CD4-positive, alpha-beta T cell treated with Interferon alpha-2 for 1 hour (primary cell): ENCODE measurements around the gene MAPKBP1.

Source experiments
- DNase-seq, 2 donors: peaks; one replicate each; pipeline ENCODE4 v3.0.0-alpha.2; 2020 to 2022

MAPKBP1 gene

DNA sequence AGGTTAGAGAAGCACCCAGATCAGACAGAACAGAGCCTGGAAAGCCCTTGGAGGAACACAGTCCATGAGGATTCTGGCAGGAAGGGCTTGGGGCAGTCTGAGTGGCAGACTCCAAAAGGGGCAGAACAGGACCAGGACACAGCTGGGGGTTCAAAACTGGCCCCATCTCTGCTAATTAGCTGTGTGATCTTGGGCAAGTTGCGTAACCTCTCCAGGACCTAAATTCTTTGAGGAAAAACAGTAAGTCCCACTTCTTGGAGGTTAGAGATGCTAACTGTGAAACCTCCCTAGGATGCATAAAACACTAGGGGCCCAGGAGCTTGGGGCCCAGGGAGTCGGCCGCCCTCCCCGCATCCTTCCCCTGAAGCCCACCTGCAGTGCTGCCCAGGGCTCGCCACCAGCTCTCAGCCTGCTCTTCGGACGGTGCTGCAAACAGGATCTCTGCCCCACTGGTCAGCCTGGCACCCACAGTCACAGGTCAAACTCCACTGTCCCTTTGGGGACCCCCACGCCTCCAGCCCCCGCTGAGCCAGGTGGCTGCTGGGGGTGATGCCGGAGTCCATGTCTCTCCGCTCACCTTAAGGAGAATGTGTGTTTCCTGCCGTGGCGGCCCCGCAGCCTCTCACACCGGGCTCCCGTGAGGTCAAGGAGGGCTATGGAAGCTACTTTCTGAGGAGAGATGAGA, 76.3 kb downstream of the MAPKBP1 start:
- no peak for DNase-seq

DNA sequence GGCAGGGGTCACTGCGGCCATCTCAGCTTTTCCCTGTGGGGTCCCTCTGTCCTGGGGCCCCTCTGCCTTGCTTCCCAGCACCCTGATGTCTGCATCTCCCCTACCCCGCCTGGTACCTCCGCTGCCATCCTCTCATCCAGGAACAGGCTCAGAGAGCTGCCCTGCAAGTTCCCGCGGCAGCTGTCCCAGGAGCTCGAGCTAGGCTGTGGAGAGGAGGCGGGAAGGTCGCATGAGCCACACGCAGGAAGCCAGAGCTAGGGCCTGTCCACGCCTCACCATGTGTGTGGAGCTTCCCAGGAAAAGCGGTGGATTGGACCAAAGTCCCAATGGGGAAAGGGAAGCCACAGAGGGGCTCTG, 76.9 kb downstream of the MAPKBP1 start:
- DNase-seq = no peak

DNA sequence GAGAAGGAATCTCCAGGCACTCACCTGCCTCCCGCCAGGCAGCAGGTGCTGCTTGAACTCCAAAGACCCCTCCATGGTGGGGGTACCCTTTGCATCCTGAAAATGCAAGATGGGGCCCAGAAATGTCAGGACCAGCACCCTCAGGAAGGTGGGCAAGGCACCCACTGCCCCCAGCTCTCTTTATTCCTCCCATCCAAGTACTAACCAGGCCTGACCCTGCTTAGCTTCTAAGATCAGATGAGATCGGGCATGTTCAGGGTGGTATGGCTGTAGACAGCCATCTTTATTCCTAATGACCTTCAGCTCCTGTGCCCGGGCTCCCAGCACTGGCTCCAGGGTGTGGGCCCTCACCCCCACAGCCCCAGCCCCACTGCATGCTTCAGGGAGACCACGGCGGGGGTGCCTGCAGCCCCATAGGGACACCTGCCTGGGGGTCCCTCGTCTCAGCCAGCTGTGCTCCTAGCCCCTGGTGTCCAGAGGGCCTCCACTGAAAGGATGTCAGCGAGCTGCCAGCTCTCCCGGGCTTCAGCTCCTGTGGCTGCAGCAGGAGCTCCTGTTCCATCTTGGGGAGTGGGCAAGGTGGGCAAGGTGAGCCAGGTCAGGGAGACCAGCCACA, 77.6 kb downstream of the MAPKBP1 start:
- no peak for DNase-seq

DNA sequence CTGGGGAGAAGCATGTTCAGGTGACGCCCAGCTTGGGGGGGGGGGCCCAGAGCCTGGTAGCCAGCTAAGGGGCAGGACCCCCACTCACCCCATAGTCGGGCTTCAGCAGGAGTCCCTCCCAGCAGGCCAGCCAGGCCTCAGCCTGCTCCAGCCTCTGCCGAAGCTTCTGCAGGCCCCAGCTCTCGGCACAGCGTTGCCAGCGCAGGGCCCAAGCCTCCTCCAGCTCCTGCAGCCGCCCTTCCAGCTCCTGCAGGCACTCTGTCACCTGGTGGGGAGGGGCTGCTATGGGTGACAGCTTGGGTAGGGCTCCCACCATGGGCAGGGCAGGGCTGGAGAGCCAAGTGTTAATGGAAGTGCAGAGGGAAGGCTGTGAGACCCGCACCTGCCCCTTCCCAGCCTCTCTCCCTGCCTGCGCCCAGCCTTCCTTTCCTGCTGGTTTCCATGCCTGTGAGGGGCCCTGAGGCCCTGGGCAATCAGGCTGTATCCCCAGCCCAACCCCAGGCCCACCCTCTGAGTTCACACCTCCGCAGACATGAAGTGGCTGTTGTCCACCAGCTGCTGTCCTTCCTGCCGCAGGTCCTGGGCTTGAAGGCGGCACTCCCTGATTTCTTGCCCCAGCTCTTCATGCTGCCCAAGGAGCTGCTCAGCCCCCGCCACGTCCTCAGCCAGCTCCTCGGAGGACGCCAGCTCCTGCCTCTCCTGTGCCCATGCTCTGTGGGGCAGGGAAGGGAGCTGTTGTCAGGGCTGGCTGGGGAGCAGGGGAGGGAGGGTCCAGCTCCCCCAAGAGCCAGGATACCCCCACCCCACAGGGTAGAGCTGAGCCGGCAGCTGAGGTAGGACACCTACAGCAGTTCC, 78.7 kb downstream of the MAPKBP1 start:
- no peak for DNase-seq

DNA sequence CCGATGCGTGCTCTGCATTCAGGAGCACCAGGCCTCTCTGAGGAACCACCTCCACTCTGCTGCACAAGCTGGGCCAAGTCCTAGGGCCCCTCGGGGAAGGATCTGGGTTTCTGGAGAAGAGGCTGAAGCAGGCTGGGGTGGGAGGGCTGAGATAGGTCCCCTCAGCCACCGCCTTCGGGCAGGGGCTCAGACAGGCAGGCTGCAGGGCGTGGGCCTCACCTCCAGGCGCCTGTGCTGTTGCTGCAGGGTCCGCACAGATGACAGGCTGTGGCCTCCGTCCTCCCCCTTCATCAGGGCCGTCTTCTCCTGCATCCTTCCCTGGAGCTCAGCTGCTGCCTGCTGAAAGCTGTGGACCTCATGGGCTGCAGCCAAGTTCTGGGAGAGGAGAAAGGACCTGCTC, 79.5 kb downstream of the MAPKBP1 start:
- no peak for DNase-seq

DNA sequence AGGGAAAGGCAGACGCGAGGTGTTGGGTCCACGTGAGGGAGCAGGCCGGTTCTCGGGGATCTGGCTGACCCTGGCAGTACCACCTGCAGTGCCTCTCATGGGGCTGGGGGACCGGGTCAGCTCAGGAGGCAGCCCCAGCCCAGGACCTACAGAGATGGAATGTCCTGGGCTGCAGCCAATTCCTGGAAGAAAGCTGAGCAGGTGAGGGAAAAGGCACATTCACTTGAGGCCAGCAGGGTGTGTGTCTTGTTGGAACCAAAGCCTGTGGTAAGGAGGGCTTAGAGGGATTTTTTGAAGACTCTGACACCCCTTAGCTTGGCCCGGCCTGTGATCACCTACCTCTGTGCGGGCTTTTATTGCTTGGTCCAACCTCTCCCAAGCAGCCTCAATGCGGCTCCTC, 80.2 kb downstream of the MAPKBP1 start:
- DNase-seq = no peak

DNA sequence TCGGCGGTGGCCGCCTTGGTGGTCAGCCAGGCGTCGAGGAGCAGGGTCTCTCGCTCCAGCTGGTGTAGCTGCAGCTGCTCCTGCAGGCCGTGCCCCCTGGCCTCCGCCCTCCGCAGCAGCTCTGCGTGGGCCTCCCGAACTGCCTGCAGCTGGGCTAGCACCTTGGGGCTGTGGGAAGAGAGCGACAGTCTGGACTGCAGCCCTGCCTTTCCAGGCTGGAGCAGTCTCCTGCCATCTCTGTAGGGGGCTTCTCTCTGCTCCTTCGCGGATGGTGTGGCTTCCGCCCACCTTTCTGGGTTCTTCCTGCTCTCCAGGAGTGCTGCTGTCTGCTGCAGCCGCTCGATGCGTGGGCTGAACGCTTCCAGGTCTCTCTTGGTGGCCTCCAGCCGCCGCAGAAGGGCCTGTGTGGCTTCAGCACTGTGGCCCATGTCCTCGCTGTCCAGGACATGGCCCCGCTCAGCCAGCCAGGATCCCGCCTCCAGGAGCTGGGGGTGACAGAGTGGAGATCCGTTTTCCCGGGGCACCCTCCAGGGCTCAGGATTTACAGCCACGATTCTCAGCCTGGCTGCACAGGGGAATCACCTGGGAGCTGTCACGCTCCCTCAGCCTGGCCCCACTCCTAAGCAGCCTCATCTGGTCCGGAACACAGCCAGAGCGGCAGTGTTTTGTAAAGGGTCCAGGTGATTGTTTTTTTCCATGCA, 81.1 kb downstream of the MAPKBP1 start:
- DNase-seq = no peak

DNA sequence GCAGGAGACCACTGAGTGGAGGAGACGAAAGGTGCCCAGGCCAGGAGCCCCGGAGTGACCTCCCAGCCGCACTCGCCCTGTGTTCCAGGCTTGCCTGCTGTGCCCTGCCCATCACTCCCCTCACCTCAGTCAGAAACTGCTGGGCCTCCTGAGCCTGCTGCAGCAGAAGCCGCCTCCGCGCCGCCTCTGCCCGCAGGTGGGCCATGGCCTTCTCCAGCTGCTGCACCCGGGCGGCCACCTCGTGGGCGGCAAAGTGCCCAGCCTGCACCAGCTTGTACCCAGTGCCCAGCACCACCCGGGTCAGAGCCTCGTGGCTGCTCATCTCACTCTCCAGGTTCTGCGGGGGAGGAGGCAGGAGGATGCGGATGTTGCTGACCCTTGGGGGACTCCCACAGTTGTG, 82.0 kb downstream of the MAPKBP1 start:
- DNase-seq = no peak

DNA sequence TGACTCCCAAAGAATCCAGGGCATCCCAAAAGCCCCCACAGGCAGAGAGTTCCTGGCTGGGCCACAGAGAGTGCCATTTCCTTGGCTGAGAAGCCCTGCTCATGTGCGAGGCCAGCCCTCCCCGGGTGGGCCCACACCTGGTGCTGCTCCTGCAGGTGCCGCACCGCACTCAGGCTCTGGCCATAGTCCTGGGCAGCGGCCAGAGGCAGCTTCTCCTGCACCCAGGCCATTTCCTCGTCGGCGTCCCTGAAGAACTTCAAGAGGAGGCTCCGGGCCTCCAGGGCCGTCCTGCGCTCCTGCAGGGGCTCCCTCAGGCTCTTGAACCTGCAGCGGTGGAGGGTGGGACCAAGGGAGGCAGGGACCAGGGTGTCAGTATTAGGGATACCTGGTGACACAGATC, 82.4 kb downstream of the MAPKBP1 start:
- no peak for DNase-seq

DNA sequence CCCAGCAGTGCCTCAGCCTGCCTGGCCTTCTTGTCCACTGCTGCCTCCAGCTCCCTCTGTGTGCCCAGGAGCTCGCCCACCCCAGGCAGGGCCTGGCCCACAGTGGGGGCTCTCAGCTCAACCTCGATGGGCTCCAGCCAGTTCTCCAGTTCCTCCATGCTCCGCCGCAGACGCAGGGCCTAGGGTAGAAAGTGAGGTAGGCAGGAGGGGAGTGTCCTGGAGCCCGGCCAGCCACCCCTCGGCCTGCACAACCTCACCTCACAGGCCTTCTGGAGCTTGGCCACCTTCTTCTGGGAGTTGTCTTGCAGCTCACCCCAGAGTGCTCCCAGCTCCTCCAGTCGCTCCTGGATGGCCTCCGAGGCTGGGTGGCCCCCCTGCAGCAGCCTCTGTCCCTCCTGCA, 83.0 kb downstream of the MAPKBP1 start:
- no peak for DNase-seq

DNA sequence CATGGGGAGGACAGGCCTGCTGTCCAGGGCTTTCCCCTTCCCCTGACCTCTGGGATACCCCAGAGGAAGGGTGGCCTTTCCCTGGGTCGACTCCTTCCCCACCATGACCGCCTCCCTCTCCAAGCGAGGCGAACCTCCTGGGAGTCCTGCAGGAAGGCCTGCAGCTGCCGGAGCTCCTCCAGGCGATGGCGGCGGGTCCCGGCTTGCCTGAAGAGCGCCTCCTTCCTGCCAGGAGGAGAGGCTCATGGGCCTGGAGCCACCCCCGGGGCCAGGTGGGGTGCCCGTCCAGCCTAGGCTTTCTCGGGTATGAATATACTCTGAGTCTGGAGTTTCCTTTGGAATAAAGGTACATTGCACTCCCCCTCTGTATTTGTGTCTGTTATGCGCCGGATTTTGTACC, 84.5 kb downstream of the MAPKBP1 start:
- no peak for DNase-seq

DNA sequence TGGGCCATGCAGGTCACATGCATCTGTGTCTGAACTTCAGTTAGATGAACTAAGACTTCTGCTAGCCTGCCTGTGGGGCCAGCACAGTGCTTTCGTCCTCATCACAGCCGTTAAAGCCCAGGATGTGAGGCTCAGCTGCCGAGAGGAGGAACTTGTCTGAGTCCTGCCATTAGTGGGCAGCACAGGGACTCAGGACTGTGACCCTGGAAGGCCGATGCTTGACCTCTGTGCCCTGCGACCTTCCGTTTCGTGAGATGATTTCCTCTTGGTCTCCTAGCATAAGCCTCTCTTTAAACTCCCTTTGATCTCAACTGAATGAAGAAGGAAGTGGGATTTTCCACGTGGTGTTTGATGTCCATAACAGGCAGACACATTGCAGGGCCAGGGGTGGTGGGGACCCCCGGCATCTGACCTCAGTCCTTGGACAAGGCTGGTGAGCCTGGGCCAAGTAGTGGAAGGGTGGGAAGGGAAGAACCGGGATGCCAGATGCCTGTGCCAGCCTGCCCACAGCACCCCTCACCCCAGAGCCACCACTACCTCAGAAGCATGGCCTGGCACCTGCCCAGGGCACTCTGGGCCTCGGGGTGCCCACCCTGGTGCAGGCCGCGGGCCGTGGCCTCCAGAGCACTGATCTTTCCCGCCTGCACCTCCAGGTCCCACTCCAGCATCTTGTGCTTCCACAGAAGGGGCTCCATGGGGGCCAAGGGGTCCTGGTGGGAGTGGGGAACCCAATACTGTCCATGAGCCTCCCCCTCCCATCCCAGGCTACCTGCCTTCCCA, 86.0 kb downstream of the MAPKBP1 start:
- DNase-seq = peak in 1 of 2 donors; percentile 13

DNA sequence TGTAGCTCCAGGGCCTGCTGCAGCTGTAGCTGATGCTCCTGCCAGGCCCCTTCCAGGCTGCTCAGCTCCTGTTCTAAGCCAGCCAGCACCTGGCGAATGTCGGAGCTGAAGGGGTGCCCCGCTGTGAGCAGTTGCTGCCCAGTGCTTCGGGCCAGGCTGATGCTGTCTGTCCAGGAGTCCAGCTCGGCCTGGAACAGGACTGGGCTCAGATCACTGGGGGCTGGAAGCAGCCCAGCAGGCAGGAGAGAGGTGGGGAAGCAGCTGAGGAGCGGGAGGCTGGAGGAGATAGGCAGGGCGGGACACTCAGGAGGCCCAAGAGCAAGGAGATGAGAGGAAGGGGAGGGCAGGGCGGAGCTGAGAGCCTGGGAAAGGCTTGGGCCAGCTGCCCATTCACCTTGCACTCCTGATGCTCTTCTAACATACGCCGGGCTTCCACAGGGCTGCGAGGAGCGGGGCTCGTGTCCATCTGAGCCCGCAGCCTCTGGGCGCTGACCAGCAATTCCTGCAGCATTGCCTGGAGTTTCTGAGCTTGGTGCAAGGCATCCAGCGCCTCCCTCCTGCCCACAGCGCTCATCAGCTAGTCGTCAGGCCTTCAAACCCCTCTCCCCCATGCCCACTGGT, 87.6 kb downstream of the MAPKBP1 start:
- no peak for DNase-seq

DNA sequence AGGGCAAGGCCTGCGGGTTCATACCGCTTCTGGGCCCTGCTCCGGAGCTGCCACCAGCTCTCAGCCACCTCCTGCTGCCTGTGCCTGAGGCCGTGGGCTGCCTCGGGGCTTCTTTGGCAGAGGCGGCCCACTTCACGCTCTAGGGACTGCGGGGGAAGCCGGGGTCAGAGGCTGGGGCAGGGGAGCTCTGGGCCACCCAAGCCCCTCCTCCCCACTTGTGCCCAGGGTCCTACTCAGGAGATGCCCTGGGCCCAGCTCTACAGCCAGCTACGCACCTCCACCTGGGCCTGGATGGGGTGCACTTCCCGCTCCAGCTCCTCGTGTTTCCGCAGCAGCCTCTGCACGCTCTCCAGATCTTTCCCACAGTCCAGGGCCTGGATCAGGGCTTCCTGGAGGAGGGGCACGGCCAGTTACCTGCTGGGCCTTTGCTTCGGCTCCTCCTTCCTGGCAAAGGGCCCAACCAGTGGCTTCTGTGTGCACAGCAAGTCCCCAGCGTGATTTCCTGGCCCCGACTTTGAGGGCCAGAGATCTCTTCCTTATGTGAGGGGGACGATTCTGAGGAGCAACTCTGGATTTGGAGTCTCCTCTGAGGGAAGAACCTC, 88.3 kb downstream of the MAPKBP1 start:
- DNase-seq = no peak

DNA sequence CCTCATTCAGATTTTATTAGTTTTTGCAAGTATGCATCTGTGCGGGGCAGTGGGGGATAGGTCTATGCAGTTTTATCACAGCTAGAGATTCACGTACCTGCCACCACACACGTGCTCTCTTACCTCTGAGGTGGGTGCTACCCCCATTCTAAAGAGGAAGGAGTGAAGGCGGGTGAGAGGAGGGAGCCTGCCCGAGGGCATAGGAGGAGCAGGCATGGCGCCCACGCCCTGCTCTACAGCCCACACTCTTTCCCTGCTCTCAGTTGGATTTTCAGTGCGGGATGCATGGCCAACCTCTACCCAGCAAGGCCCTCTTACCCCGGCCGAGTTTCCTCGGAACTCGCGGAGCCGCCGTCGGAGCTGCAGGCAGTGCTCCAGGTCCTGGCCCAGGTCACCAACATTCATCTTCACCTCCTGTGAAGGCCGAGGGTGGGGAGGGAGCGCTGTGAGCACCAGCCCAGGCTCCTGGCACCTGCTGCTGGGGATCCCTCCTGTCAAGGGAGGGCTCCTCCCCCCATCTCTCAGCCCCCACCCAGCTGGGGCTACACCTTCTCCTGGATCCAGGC, 91.3 kb downstream of the MAPKBP1 start:
- no peak for DNase-seq

DNA sequence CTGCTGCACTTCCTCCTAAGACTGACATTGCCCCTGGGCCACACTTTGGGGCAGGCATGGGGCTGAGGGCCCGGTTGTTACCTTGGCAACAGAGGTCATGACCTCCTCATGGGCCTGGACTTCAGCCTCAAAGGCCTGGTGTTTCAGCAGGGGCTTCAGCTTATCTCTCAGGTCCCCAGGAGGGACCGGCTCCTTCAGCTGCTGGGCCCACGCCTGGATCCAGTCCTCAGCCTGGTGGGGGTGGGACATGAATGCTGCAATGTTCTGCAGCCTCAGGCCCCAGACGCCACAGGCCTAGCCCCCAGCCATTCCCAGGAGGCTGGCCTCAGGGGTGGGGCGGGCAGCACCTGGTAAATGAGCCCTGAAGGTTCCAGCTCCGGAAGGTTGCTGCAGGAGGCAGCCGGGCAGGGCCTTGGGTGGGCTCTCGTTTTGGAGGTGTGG, 92.0 kb downstream of the MAPKBP1 start:
- no peak for DNase-seq

DNA sequence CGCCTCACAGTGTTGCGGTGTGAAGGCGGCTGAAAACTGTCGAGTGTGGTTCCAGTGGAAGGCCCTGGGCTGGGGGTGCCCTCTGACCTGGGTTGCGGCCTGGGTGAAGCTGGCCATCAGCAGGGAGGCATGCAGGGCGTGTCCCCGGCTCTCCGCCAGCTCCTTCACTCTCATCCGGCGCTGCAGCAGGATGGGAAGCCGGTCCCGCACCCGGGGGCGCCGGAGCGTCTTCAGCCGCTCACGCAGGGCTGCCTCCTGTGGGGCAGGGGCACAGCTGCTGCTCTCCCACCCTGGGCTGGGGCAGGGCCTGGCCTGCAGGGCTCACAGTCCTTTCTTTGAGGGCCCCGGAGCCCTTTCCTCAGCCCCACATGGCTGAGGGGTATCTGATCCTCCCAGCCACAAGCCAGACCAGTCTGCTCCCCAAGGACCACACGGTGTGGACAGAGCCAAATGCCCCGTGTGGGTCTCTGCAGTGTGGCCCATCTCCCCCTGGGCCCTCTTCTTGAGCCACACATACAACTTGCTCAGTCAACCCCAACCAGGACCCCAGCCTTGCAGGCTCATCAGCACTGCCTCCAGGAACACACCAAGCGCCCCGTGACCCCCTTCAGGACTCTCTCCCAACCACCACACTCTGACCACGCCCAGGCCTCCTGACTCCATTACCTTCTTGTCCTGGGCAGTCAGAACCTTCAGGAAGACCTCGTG, 92.7 kb downstream of the MAPKBP1 start:
- DNase-seq = no peak

DNA sequence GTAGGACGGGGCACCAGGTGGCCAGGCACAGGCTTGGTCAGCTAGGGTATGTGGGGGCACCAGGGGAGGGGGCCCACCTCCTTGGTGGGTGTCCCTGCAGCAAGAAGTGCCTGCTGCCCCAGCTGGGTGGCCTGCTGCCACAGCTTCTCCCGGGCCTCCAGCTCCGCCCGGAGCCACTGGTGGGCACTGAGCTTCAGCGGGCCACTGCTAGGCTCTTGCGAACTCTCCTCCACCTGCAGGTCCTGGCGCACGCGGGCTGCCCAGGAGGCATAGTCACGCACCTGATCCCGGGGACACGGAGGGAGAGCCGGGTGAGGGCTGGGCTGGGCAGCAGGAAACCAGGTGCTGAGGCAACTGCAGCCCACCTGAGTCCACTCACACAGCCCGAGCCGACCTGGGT, 94.0 kb downstream of the MAPKBP1 start:
- DNase-seq = no peak

DNA sequence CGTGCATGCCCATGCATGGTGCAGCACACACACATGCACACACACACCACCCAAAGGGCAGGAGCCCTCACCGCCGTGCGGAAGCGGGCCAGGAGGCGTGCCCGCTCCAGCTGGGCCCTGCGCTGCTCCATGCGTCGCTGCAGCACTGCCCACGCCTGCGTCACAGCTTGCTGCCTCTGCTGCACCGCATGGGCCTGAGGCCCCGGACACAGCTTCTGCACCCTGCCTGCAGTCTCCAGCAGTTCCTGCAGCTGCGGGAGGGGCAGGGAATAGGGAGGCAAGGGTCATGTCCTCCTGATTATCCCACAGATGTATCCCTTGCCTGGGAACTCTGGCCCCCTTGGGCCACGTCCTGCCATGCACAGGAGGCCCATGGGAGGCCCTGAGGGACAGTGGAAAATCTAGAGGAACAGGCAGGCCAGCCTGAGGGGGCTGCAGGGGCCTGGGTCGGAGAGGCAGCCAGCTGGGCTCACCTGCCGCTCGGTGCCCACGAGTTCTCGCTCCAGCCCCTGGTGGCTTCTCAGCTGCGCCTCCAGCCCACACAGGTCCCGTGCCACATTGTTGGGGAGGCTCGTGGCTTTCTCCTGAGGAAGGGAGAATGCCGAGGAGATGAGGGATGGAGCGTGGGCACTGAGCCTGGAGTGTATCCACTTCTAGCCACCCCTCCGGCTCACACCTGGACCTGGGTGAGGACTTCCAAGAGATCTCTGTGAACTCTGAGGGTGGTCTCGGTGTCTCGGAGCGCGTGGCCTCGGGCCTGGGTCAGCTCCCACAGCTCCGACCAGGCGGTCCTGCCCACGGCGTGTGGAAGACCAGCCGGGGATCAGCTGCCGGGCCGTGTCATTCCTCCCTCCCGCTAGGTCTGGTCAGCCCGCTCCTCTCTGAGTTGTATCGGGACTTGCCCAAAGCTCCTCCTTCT, 95.7 kb downstream of the MAPKBP1 start:
- no peak for DNase-seq

DNA sequence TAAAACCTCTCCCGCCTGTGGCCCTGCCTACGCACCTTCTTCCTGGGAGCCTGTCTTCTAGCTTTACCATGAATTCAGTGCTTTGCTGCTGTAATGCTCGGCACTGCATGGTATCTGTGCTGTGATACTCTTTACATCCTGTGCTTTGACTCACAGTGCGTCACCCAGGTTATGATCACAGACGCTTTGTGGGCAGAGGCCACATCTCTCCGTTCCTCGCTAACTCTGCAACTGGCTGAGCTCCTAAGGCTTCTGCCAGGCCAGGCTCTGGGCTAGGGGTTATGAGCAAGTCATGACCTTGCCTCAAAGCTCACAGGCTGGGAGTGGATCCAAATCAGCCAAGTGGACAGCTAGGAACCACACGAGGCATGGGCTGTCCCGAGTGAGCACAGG, 96.4 kb downstream of the MAPKBP1 start:
- peak; percentile 34 to 60 for DNase-seq
